22Rv1 (cell line): ENCODE results near the gene SARS2.

Source experiments
- H3K27ac ChIP-seq: fragments of 450-650 bp; 2 replicates; pipeline ENCODE4 v1.5.1; 2017
- ZFX ChIP-seq: fragments of 450-650 bp; IDR thresholded peaks from 2 replicates; pipeline ENCODE4 v1.6.1; 2017; ENCODE audit warnings: antibody characterized with exemption, borderline replicate concordance
- TF ChIP-seq, protein P1 (sequence below): fragments of 450-650 bp; IDR thresholded peaks from 2 replicates; pipeline ENCODE4 v1.5.1; 2017; ENCODE audit warnings: mild to moderate bottlenecking

SARS2 gene

DNA sequence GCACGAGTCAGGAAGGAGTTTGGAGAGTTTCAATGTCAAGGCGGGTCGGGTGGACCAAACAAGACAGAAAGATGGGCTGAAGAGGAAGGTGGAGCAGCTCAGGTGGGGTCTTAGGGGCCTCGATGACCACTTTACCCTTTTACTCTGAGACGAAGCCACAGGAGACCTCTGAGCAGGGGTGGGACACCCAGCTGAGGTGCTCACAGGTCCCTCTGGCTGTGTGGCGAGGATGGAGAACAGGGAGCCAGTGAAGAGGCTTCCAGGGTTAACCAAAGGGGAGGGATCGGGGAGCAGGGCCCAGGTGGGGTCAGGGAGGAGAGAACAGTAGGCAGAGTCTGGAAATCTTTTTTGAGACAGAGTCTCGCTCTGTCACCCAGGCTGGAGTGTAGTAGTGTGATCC, 16.6 kb downstream of the SARS2 start:
- H3K27ac ChIP-seq, result no peak overlapping the region
- TF ChIP-seq, protein P1, sequence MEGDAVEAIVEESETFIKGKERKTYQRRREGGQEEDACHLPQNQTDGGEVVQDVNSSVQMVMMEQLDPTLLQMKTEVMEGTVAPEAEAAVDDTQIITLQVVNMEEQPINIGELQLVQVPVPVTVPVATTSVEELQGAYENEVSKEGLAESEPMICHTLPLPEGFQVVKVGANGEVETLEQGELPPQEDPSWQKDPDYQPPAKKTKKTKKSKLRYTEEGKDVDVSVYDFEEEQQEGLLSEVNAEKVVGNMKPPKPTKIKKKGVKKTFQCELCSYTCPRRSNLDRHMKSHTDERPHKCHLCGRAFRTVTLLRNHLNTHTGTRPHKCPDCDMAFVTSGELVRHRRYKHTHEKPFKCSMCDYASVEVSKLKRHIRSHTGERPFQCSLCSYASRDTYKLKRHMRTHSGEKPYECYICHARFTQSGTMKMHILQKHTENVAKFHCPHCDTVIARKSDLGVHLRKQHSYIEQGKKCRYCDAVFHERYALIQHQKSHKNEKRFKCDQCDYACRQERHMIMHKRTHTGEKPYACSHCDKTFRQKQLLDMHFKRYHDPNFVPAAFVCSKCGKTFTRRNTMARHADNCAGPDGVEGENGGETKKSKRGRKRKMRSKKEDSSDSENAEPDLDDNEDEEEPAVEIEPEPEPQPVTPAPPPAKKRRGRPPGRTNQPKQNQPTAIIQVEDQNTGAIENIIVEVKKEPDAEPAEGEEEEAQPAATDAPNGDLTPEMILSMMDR, result no peak
- TF ChIP-seq ZFX, result no peak

DNA sequence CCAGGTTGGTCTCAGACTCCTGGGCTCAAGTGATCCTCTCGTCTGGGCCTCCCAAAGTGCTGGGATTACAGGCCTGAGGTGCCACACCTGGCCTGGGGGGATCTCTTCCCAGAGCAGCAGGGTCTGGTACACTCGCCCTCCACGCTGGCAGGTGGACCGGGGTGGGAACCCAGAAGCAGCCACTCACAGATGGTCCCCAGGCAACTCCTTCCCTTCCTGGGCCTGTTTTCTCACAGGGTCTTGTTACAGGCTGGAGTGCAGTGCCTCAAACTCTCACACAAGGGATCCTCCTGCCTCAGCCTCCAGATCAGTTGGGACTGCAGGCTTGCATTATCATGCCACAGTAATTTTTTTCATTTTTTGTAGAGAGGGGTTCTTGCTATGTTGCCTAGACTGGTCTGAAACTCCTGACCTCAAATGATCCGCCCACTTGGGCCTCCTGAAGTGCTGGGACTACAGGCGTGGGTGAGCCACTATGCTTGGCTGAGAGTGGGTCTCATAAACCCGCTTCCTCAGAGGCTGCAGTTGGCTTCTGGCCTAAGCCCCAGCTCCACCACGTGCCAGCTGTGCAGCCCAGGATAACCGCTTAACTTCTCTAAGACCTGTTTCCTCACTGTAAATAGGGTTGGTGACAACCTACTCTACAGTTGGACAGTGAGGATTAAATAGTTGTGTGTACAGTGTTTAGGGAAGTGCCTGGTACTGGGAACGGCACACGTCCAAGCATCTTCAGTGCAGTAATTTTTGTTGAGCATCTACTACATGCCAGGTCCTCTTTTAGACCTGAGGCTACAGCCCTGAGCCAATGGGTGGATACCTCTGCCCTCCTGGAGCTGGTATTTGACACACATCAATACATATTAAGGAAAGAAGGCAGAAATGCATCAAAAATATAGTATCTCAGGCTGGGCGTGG, 17.7 kb downstream of the SARS2 start:
- TF ChIP-seq ZFX, result no peak
- TF ChIP-seq, protein P1, result no peak
- no peak overlapping the region for H3K27ac ChIP-seq

DNA sequence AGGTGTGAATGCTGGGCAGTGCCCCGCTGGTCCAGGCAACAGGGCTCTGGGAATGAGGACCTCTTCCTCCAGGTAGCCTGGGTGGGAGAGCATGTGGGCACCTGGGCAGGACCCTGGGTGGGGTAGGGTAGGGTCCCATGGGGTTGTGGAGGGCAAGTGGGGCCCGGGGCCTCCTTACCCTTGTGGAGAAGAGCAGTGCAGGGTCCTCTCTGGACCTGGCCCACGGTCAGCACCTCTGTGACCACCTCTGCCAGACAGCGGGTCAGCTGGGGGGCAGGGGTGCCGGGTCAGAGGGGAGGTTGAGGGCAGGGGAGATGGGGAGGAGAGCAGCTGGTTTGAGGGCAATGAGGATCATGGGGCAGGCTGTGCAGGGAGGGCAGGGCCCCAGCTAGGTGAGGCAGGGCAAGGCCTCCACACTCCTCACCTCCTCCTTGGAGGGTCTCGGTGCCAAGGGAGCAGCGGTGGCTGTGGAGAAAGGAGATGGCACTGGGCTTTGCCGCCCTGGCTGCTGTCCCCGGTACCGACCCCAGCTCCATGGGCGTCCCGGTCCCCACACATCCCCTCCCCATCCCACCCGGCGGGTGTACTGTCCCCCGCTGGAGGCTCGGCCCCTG, 19.1 kb downstream of the SARS2 start:
- TF ChIP-seq, protein P1, result no peak
- TF ChIP-seq ZFX, result no peak
- no peak overlapping the region for H3K27ac ChIP-seq

DNA sequence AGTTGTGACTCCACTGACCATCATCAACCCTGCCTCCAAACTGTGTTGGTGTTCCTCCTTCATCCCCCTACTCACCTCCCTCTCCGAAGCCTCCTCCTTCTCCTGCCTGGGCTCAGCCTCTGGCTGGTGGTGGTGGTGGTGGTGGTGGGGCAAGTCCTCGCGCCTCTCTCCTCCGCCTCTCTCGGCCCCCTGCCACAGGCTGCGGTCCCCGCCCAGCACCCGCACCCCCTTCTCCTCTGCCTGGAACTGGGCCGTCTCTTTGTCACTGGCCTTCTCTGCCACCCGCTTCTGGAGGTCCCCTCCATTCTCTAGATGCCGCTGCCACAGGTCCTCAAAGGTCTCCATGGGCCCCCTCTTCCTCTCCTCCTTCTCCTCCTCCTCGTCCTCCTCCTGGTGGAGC, 20.1 kb downstream of the SARS2 start:
- TF ChIP-seq, protein P1, result no peak
- TF ChIP-seq ZFX, result no peak
- no peak overlapping the region for H3K27ac ChIP-seq

DNA sequence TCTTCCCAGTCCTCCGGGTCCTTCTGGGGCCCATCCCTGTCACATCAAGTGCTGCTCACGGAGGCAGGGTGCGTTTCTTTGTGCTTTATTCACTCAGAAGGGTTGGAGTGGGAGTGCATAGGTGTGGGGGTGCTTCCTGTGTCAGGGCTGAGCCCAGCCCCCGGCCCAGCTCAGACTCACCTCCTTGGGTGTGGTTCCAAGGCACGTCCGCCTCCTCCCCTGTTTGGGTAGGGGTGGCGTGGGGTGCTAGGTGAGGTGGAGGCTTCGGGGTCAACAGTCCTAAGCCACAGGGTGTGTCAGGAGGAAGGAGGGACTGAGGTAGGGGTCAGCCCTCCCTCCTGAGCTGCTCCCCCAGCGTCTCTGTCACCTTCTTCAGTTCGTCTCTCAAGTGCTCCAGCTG, 21.7 kb downstream of the SARS2 start:
- no peak for TF ChIP-seq ZFX
- no peak overlapping the region for H3K27ac ChIP-seq

DNA sequence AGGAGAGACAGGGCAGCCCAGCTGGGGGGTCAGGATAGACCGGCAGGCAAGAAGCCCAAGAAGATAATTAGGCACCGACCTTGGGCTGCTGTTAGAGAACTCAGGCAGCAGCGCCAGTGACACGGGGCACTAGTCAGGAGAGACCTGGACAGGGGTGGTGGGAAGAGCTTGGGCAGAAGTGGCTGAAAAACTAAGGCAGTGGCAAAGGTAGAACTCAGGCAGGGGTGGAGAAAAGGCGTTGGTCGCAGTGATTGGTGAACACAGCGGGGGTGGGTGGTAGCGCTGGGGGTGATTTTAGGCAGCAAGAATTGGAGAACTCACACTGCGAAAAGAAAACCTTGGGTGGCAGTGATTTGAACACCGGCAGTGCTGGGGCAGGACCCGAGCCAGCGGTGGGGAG, 22.9 kb downstream of the SARS2 start:
- TF ChIP-seq, protein P1, result no peak
- no peak for TF ChIP-seq ZFX
- H3K27ac ChIP-seq, result no peak overlapping the region

DNA sequence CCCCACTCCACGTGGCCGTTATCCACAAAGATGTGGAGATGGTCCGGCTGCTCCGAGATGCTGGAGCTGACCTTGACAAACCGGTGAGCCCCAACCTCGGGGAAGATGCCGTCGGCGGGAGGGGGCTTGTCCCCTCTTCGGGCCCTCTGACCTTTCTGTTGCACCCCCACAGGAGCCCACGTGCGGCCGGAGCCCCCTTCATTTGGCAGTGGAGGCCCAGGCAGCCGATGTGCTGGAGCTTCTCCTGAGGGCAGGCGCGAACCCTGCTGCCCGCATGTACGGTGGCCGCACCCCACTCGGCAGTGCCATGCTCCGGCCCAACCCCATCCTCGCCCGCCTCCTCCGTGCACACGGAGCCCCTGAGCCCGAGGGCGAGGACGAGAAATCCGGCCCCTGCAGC, 23.3 kb downstream of the SARS2 start:
- no peak for TF ChIP-seq ZFX
- TF ChIP-seq, protein P1, result no peak
- no peak overlapping the region for H3K27ac ChIP-seq
